Activated naive CD8-positive, alpha-beta T cell (primary cell): ENCODE results near the gene CCDC38.
"Not testable (repeated sequence)": the region's sequence is repeated elsewhere in the genome, so short reads cannot be mapped to it uniquely, and the experiment has no call there.

ENCODE experiments used
- H3K27ac Mint-ChIP-seq: one replicate; pipeline ENCODE4 v1.8.0; 2021; ENCODE audit warnings: mixed read lengths
- H3K27me3 Mint-ChIP-seq: one replicate; pipeline ENCODE4 v1.8.0; 2021; ENCODE audit warnings: mixed read lengths
- H3K36me3 Mint-ChIP-seq: one replicate; pipeline ENCODE4 v1.8.0; 2021; ENCODE audit warnings: mixed read lengths
- H3K4me1 Mint-ChIP-seq: one replicate; pipeline ENCODE4 v1.8.0; 2021; ENCODE audit warnings: low read depth, mixed read lengths
- H3K4me3 Mint-ChIP-seq: one replicate; pipeline ENCODE4 v1.8.0; 2021; ENCODE audit warnings: mild to moderate bottlenecking, mixed read lengths
- H3K9me3 Mint-ChIP-seq: one replicate; pipeline ENCODE4 v1.8.0; 2021; ENCODE audit warnings: low read depth, mixed read lengths

CCDC38 gene

DNA sequence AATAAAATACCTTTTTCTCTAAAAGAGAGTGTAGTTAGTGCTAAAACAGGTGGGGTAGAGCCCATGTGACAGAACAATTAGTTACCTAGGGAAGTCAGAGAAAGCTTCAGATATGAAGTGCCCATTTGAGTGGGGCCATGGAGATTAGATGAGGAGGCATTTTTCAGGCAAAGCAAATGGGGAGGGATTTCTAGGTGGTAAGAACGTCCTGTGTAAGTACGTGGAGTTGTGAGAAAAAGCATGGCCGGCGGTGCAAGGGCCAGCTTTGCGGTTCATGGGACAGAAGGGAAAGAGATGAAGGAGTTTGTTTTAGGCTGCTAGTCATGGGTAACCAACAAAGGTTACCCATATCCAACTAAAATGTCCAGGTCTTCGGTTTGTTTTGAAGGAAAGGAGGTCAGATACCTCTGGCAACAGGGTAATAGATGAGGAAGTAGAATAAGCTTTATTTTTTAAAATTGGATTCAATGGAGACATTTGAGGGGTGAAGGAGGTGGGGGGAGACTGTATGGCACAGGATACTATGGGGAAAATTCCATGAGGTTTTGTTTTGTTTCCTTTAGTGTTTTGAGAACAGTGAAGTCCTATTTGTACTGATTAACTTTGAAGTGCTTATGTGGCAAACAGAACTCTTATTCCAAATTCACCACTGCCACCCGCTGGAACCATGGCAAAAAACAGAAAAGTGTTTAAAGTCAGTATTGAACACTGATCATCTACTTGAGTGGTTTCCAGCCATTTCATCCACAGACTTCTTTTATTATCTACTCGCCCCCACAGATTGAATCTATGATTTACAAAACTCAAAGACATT, 93.6 kb downstream of the CCDC38 start:
- H3K4me1 Mint-ChIP-seq = peaks cover 4% of the 10 kb centered on the region
- no peak overlapping the region for H3K27ac Mint-ChIP-seq
- no peak overlapping the region for H3K4me3 Mint-ChIP-seq
- H3K36me3 Mint-ChIP-seq = no peaks in the 10 kb centered on the region
- H3K27me3 Mint-ChIP-seq = peaks cover 9% of the 10 kb centered on the region
- H3K9me3 Mint-ChIP-seq = no peaks in the 10 kb centered on the region

DNA sequence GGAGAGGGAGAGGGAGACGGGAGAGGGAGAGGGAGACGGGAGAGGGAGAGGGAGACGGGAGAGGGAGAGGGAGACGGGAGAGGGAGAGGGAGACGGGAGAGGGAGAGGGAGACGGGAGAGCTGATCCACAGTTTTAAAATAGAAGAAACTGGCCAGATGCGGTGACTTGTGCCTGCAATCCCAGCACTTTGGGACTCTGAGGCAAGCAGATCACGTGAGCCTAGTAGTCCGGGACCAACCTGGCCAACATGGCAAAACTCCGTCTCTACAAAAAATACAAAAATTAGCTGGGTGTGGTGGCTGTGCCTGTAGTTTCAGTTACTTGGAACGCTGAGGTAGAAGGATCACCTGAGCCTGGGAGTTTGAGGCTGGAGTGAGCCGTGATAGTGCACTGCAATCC, 100.0 kb downstream of the CCDC38 start:
- not testable (repeated sequence) for H3K9me3 Mint-ChIP-seq, H3K4me3 Mint-ChIP-seq, H3K4me1 Mint-ChIP-seq, H3K27ac Mint-ChIP-seq, H3K36me3 Mint-ChIP-seq
- peaks cover 11% of the 10 kb centered on the region for H3K27me3 Mint-ChIP-seq

DNA sequence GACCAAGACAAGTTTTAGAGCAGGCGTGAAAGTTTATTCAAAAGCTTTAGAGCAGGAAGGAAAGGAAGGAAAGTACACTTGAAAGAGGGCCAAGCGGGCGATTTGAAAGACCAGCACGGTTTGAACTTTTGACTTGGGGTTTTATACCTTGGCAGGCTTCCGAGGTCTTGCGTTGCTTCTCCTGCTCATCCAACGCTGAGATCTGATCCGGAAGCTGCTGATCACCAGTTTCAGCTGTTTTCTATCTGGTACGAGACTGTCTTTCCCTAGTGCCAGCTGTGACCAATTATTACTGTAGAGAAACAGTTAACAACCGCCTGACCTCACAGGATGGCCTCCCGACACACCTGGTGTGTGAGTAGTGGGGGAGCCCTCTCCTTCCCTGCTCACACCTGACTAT, 104.3 kb downstream of the CCDC38 start:
- Mint-ChIP-seq H3K36me3 (no peaks in the 10 kb centered on the region), H3K9me3 (no peaks in the 10 kb centered on the region), H3K27me3 (peaks cover 11% of the 10 kb centered on the region), H3K27ac (no peak overlapping the region), H3K4me1 (peaks cover 12% of the 10 kb centered on the region), H3K4me3 (peak overlapping the region; percentile 41)

DNA sequence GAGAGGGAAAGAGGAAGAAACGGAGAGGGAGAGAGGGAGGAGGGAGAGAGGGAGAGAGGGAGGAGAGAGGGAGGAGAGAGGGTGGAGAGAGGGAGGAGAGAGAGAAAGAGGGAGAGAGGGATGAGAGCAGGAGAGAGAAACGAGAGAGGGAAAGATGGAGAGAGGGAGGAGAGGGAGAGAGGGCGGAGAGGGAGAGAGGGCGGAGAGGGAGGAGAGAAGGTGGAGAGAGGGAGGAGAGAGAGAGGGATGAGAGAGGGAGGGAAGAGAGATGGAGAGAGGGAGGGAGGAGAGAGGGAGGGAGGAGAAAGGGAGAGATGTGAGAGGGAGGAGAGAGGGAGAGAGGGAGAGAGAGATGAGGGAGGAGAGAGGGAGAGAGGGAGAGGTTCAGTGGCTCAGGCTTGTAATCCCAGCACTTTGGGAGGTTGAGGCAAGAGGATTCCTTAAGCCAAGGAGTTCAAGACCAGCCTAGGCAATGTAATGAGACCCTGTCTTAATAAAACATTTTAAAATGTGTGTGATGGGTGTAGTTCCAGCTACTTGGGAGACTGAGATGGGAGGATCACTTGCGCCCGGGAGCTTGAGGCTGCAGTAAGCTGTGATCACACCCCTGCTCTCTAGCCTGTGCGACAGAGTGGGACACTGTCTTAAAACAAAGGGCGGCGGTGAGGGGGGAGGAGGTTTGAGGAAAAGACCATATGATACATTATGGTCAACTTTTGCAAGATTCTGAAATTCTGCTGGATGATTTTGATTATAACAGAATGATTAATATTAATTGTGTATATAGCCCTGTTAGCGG, 105.0 kb downstream of the CCDC38 start:
- H3K27ac Mint-ChIP-seq = no peak overlapping the region
- no peaks in the 10 kb centered on the region for H3K36me3 Mint-ChIP-seq
- H3K27me3 Mint-ChIP-seq = peaks cover 10% of the 10 kb centered on the region
- peaks cover 12% of the 10 kb centered on the region for H3K4me1 Mint-ChIP-seq
- no peak overlapping the region for H3K4me3 Mint-ChIP-seq
- no peaks in the 10 kb centered on the region for H3K9me3 Mint-ChIP-seq

DNA sequence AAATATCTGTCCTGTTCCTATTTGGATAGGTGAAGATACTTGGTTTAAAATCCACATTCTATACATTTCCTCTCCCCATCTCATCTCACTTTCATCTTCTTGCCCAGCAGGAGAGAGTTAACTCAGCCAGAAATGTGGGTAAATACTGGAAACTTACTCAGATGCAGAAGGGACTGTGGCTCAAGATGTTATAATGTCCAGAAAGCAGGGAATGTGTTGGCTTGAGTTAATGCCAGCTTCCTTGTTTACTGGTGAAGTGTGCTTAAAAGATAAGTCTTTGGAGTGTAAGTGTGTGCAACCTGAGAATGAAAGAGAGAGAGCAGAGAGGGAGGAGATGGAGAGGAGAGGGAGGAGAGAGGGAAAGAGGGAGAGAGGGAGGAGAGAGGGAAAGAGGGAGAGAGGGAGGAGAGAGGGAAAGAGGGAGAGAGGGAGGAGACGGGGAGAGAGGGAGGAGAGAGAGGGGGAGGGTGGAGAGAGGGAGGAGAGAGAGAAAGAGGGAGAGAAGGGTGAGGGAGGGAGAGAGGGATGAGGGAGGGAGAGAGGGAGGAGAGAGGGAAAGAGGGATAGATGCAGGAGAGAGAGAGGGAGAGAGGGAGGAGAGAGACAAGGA, 105.7 kb downstream of the CCDC38 start:
- Mint-ChIP-seq H3K27me3 (peaks cover 13% of the 10 kb centered on the region), H3K9me3 (no peaks in the 10 kb centered on the region), H3K27ac (no peak overlapping the region), H3K36me3 (no peaks in the 10 kb centered on the region), H3K4me3 (no peak overlapping the region), H3K4me1 (peaks cover 12% of the 10 kb centered on the region)

DNA sequence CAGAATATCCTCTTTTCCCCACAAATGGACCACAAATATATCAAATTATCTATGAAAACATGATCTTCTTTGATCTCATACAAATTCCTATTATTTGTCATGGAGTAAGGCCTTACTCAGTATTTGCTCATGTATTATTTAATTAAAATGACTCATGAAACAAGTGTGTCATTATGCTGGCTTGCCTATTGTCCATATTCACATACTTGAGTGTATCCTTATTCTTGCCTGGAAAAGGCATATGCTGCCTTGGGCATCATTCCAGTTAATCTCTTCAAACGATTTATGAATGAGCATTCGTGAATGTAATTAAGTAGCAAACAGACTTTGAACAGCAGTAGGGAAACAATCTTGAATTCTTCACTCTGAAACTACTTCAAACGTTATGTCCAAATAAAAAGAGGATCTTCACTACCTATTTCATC, 106.2 kb downstream of the CCDC38 start:
- H3K4me1 Mint-ChIP-seq = peaks cover 12% of the 10 kb centered on the region
- H3K9me3 Mint-ChIP-seq = no peaks in the 10 kb centered on the region
- H3K27me3 Mint-ChIP-seq = peaks cover 14% of the 10 kb centered on the region
- H3K4me3 Mint-ChIP-seq = no peak overlapping the region
- no peaks in the 10 kb centered on the region for H3K36me3 Mint-ChIP-seq
- H3K27ac Mint-ChIP-seq = no peak overlapping the region

DNA sequence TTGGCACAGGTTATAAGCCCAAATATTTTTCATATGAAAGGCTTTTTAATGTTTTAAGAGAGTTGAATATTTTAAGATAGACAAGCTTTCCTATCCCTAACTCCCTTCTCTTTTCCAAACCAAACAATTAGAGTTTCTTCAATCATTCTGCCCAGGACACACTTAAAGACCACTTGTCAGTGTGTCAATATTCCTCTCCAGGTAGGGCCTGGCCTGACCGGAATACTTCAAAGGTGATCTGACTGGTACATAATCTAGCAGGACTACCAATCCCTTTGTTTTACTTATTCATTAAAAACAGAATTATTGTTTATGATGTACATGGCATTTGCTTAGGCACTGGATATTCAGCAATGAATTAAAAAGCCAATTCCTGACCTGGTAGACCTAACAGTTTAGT, 107.8 kb downstream of the CCDC38 start:
- H3K27me3 Mint-ChIP-seq = peaks cover 19% of the 10 kb centered on the region
- H3K4me1 Mint-ChIP-seq = peaks cover 12% of the 10 kb centered on the region
- no peaks in the 10 kb centered on the region for H3K9me3 Mint-ChIP-seq
- no peak overlapping the region for H3K27ac Mint-ChIP-seq
- H3K4me3 Mint-ChIP-seq = no peak overlapping the region
- no peaks in the 10 kb centered on the region for H3K36me3 Mint-ChIP-seq

DNA sequence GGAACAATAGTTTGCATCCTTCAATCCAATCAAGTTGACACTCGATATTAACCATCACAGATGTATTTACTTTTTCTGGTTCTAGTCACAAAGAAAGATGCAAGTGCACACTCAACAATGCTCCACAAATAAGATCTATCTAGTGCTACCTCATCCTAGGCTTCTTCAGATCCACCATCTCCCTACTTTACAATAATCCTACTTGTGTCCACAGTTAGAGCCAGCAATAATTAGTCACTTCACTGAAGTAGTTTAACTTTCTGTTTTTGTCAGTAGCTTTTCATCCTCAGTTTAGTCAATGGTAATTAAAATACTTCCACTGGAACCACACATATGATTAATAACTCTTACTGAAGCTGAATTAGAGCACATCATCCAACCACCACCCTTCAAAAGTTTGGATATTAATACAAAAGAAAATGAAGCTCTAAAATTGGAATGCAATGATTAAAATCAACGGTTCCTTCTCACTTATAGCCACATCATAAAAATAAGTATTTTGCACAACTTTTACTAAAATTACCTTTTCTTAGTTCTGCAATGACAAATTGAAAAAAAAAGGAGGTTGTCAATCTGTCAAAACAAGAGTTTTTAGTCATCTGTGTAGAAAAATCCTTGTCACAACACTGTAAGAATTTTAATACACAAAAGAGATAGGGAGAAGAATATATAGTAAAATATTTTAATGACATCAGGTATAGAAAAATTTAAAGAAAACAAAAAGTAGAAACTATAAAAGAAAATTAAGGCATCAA, 111.9 kb downstream of the CCDC38 start:
- Mint-ChIP-seq H3K4me1 (no peaks in the 10 kb centered on the region), H3K36me3 (no peaks in the 10 kb centered on the region), H3K4me3 (no peak overlapping the region), H3K9me3 (no peaks in the 10 kb centered on the region), H3K27ac (no peak overlapping the region), H3K27me3 (peaks cover 19% of the 10 kb centered on the region)

DNA sequence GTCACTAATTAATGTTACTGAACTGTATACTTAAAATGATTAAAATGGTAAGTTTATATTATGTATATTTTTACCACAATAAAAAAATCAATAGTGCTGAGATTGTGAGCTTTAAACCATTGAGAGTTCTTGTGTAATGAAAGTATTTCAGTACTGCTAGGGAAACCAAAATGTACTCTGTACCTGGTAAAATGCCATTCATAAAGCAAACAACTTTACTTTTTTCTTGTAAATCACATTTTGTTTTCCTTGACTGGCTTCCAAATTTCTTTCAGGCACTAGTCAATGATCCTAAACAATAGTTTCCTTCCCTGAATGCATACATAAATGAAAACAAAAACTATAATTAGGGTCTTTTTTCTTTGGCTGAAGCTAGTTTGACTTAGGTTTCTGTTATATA, 113.0 kb downstream of the CCDC38 start:
- H3K4me3 Mint-ChIP-seq = no peak overlapping the region
- H3K36me3 Mint-ChIP-seq = no peaks in the 10 kb centered on the region
- no peaks in the 10 kb centered on the region for H3K4me1 Mint-ChIP-seq
- no peaks in the 10 kb centered on the region for H3K9me3 Mint-ChIP-seq
- H3K27me3 Mint-ChIP-seq = peaks cover 17% of the 10 kb centered on the region
- no peak overlapping the region for H3K27ac Mint-ChIP-seq

DNA sequence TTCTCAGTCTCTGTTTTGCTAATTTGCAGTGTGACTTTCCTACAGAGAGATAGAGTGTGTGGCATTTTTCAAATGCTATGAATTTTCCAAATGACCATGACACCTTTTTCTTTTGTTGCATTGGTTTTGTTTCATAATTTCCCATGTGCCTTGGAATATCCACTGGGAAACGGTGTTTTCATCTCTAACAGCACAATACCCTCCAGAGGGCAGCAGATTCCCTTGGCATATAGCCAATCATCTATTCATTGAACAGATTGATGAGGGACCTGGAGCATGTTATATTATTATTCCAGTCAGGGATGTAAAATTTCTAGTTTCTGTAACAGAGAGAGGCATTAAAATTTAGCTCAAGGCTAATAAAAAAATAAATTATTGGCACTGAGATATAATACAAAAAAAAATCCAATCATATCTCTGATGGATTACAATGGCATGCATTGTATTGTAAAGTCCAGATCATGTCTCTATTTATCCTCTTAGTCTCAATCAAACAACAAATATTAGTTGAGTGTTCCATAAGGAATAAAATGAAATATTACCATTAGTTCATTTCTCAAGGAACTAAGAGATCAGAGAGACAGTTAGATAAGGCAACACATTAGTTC, 122.2 kb downstream of the CCDC38 start:
- Mint-ChIP-seq H3K27me3 (peaks cover 18% of the 10 kb centered on the region), H3K4me3 (no peak overlapping the region), H3K36me3 (no peaks in the 10 kb centered on the region), H3K4me1 (no peaks in the 10 kb centered on the region), H3K27ac (no peak overlapping the region), H3K9me3 (no peaks in the 10 kb centered on the region)
